HEK293 (cell line): ENCODE measurements around the gene DLX2.
A peak's percentile ranks its signal among the peaks of the same experiment; 100 is the strongest.

ENCODE experiments used
- ATF2 ChIP-seq: fragments of 450-650 bp; formaldehyde crosslinking; IDR thresholded peaks from 2 replicates; pipeline ENCODE4 v1.5.1; 2016; ENCODE audit warnings: missing biosample characterization, missing genetic modification characterization, low read depth
- GLIS2 ChIP-seq: fragments of 450-650 bp; formaldehyde crosslinking; IDR thresholded peaks from 2 replicates; pipeline ENCODE4 v1.5.1; 2016; ENCODE audit warnings: missing biosample characterization, missing genetic modification characterization
- HOXC10 ChIP-seq: sonication (generic); formaldehyde crosslinking; IDR thresholded peaks from 2 replicates; pipeline ENCODE4 v1.8.1; 2023; ENCODE audit warnings: mild to moderate bottlenecking, missing genetic modification reagents
- HOXD13 ChIP-seq: sonication (generic); formaldehyde crosslinking; IDR thresholded peaks from 2 replicates; pipeline ENCODE4 v1.8.0; 2022; ENCODE audit warnings: missing genetic modification reagents, borderline replicate concordance
- KLF10 ChIP-seq: fragments of 450-650 bp; IDR thresholded peaks from 2 replicates; pipeline ENCODE4 v1.5.1; 2018; ENCODE audit warnings: missing biosample characterization, mild to moderate bottlenecking, missing genetic modification characterization
- KLF9 ChIP-seq: fragments of 450-650 bp; formaldehyde crosslinking; IDR thresholded peaks from 2 replicates; pipeline ENCODE4 v1.5.1; 2016; ENCODE audit warnings: missing biosample characterization, missing genetic modification characterization, low read depth
- MEIS1 ChIP-seq: sonication (generic); formaldehyde crosslinking; IDR thresholded peaks from 2 replicates; pipeline ENCODE4 v1.8.1; 2022; ENCODE audit warnings: missing genetic modification reagents, mild to moderate bottlenecking, borderline replicate concordance
- PATZ1 ChIP-seq: fragments of 450-650 bp; formaldehyde crosslinking; IDR thresholded peaks from 2 replicates; pipeline ENCODE4 v1.5.1; 2016; ENCODE audit warnings: missing biosample characterization, missing genetic modification characterization
- SETDB1 ChIP-seq: IDR thresholded peaks from one replicate; pipeline ENCODE4 v1.6.1; 2017; ENCODE audit warnings: mild to moderate bottlenecking, low read length, moderate library complexity, mixed read lengths; ENCODE audit not compliant: insufficient read length
- TCF7L2 ChIP-seq: IDR thresholded peaks from 2 replicates; pipeline ENCODE4 v1.6.1; 2011; ENCODE audit warnings: low read depth, mild to moderate bottlenecking, inconsistent platforms, low read length, moderate library complexity, borderline replicate concordance
- WT1 ChIP-seq: fragments of 450-650 bp; formaldehyde crosslinking; IDR thresholded peaks from 2 replicates; pipeline ENCODE4 v1.5.1; 2016; ENCODE audit warnings: missing biosample characterization, missing genetic modification characterization
- ZBTB1 ChIP-seq: fragments of 450-650 bp; formaldehyde crosslinking; IDR thresholded peaks from 2 replicates; pipeline ENCODE4 v1.5.1; 2016; ENCODE audit warnings: missing biosample characterization, missing genetic modification characterization
- ZBTB20 ChIP-seq: fragments of 450-650 bp; formaldehyde crosslinking; IDR thresholded peaks from 2 replicates; pipeline ENCODE4 v1.5.1; 2016; ENCODE audit warnings: missing biosample characterization, missing genetic modification characterization
- ZBTB44 ChIP-seq: fragments of 450-650 bp; IDR thresholded peaks from 2 replicates; pipeline ENCODE4 v1.5.1; 2018; ENCODE audit warnings: missing biosample characterization, mild to moderate bottlenecking, missing genetic modification characterization
- ZFHX2 ChIP-seq: fragments of 450-650 bp; formaldehyde crosslinking; conservative IDR thresholded peaks from 2 replicates; pipeline ENCODE4 v1.5.1; 2016; ENCODE audit warnings: missing biosample characterization, missing genetic modification characterization
- ZFP3 ChIP-seq: fragments of 450-650 bp; formaldehyde crosslinking; IDR thresholded peaks from 2 replicates; pipeline ENCODE4 v1.5.1; 2016; ENCODE audit warnings: low read depth, missing biosample characterization, missing genetic modification characterization
- ZNF10 ChIP-seq: fragments of 450-650 bp; formaldehyde crosslinking; IDR thresholded peaks from 2 replicates; pipeline ENCODE4 v1.5.1; 2017; ENCODE audit warnings: missing biosample characterization, missing genetic modification characterization
- ZNF121 ChIP-seq: fragments of 450-650 bp; formaldehyde crosslinking; IDR thresholded peaks from 2 replicates; pipeline ENCODE4 v1.5.1; 2016; ENCODE audit warnings: missing biosample characterization, missing genetic modification characterization
- ZNF155 ChIP-seq: fragments of 450-650 bp; formaldehyde crosslinking; IDR thresholded peaks from 2 replicates; pipeline ENCODE4 v1.5.1; 2016; ENCODE audit warnings: missing biosample characterization, missing genetic modification characterization
- ZNF175 ChIP-seq: fragments of 450-650 bp; formaldehyde crosslinking; IDR thresholded peaks from 2 replicates; pipeline ENCODE4 v1.5.1; 2016; ENCODE audit warnings: missing biosample characterization, missing genetic modification characterization
- ZNF18 ChIP-seq: fragments of 450-650 bp; formaldehyde crosslinking; IDR thresholded peaks from 2 replicates; pipeline ENCODE4 v1.5.1; 2016; ENCODE audit warnings: missing biosample characterization, missing genetic modification characterization
- ZNF302 ChIP-seq: fragments of 450-650 bp; formaldehyde crosslinking; IDR thresholded peaks from 2 replicates; pipeline ENCODE4 v1.5.1; 2016; ENCODE audit warnings: missing biosample characterization, missing genetic modification characterization, low read depth
- ZNF394 ChIP-seq: fragments of 450-650 bp; formaldehyde crosslinking; IDR thresholded peaks from 2 replicates; pipeline ENCODE4 v1.5.1; 2016; ENCODE audit warnings: missing biosample characterization, missing genetic modification characterization, mild to moderate bottlenecking, moderate library complexity, borderline replicate concordance
- ZNF501 ChIP-seq: fragments of 450-650 bp; formaldehyde crosslinking; IDR thresholded peaks from 2 replicates; pipeline ENCODE4 v1.5.1; 2016; ENCODE audit warnings: missing biosample characterization, missing genetic modification characterization
- ZNF521 ChIP-seq: fragments of 450-650 bp; formaldehyde crosslinking; IDR thresholded peaks from 2 replicates; pipeline ENCODE4 v1.5.1; 2017; ENCODE audit warnings: missing biosample characterization, mild to moderate bottlenecking, missing genetic modification characterization
- ZNF561 ChIP-seq: fragments of 450-650 bp; IDR thresholded peaks from 2 replicates; pipeline ENCODE4 v1.5.1; 2018; ENCODE audit warnings: missing biosample characterization, missing genetic modification characterization, borderline replicate concordance
- ZNF596 ChIP-seq: fragments of 450-650 bp; IDR thresholded peaks from 2 replicates; pipeline ENCODE4 v1.5.0; 2018; ENCODE audit warnings: missing biosample characterization, mild to moderate bottlenecking, missing genetic modification characterization, moderate library complexity
- ZNF626 ChIP-seq: fragments of 450-650 bp; sonication (Bioruptor Pico); formaldehyde crosslinking; IDR thresholded peaks from 2 replicates; pipeline ENCODE4 v1.5.1; 2018; ENCODE audit warnings: missing biosample characterization, missing genetic modification characterization, inconsistent platforms
- ZNF776 ChIP-seq: fragments of 450-650 bp; formaldehyde crosslinking; IDR thresholded peaks from 2 replicates; pipeline ENCODE4 v1.5.0; 2017; ENCODE audit warnings: missing biosample characterization, missing genetic modification characterization, borderline replicate concordance
- ZNF792 ChIP-seq: fragments of 450-650 bp; formaldehyde crosslinking; IDR thresholded peaks from 2 replicates; pipeline ENCODE4 v1.5.1; 2016; ENCODE audit warnings: missing biosample characterization, missing genetic modification characterization
- ZNF843 ChIP-seq: fragments of 450-650 bp; formaldehyde crosslinking; IDR thresholded peaks from 2 replicates; pipeline ENCODE4 v1.5.1; 2016; ENCODE audit warnings: missing biosample characterization, missing genetic modification characterization
- TF ChIP-seq, protein P1 (sequence below): fragments of 450-650 bp; formaldehyde crosslinking; IDR thresholded peaks from 2 replicates; pipeline ENCODE4 v1.5.1; 2016; ENCODE audit warnings: missing biosample characterization, missing genetic modification characterization

Gene DLX2

DNA sequence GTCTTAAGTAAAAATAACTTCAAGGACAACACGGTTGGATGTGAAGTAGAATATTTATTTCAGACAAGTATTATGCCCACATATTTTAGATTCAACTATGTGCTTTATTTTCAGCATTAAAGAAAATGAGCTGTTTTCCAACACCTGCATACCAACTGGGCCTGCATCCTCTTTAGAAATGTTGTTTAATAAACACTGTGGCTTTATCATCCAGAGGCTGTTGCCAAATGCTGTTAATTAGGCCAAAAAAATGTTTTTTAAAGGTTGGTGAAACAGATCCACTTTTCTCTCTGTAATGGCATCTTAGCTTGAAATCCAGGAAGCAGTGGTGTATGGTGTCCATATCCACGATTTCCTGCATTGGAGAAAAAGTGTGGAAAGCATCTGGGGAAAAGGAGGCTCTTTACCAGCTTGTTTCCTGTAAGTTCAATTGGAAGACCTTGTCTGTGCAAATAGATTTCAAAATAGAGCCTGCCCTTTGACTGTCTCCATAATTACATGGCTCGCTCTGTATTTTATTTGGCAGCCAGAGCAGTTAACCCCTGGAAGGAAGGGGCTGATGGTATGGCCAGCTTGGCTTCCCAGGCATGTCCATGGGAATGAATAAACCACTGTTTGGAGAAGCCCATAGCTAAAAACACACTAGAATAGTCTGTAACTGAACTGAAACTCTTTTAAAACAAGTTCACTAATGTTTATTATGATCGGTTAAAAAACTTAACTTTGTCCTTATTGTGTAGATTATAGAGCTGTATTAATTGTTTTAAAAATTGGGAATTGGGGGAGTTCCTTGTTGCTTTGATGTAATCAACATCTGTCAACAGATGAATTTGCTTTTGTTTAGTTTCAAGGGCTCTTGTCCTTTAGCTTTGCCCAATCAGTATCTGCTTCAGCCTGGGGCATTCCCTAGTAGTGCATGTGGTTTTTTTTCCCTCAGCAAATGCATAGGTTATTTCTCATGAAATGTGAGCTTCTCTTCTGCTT is 50.4 kb downstream of the DLX2 start (continued):
- TF ChIP-seq ZNF10 (tag by site-specific recombination) (no peak), ZNF394 (tag by site-specific recombination) (no peak), ATF2 (tag by site-specific recombination) (no peak), ZNF776 (no peak), TCF7L2 (peak; percentile 40; the same call in 1 of the 2 replicates), KLF9 (tag by site-specific recombination) (no peak), HOXC10 (no peak), ZNF561 (tag by site-specific recombination) (no peak), ZNF155 (tag by site-specific recombination) (no peak), GLIS2 (tag by site-specific recombination) (no peak), ZNF18 (tag by site-specific recombination) (no peak), ZNF121 (tag by site-specific recombination) (no peak), ZNF521 (tag by site-specific recombination) (no peak), ZNF175 (tag by site-specific recombination) (no peak), ZNF596 (tag by site-specific recombination) (0 out of 2 replicates have a peak, but pooled peaks have one; percentile 61), ZNF501 (tag by site-specific recombination) (no peak), ZBTB44 (tag by site-specific recombination) (peak; percentile 55), ZBTB1 (tag by site-specific recombination) (no peak), KLF10 (tag by site-specific recombination) (no peak), ZBTB20 (tag by site-specific recombination) (peak; percentile 43), ZFHX2 (tag by site-specific recombination) (no peak), ZNF302 (no peak), PATZ1 (tag by site-specific recombination) (0 out of 2 replicates have a peak, but pooled peaks have one; percentile 15), ZFP3 (tag by site-specific recombination) (no peak), ZNF792 (tag by site-specific recombination) (no peak), WT1 (tag by site-specific recombination) (no peak), MEIS1 (no peak), SETDB1 (no peak), ZNF843 (peak; percentile 48; the same call in 1 of the 2 replicates), ZNF626 (tag by site-specific recombination) (no peak), HOXD13 (CRISPR knock-in tag) (no peak)
- TF ChIP-seq, protein P1, sequence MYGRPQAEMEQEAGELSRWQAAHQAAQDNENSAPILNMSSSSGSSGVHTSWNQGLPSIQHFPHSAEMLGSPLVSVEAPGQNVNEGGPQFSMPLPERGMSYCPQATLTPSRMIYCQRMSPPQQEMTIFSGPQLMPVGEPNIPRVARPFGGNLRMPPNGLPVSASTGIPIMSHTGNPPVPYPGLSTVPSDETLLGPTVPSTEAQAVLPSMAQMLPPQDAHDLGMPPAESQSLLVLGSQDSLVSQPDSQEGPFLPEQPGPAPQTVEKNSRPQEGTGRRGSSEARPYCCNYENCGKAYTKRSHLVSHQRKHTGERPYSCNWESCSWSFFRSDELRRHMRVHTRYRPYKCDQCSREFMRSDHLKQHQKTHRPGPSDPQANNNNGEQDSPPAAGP (tag by site-specific recombination): no peak
